ENCODE measurements around the gene SRPK2.
"Not testable (repeated sequence)": the region's sequence is repeated elsewhere in the genome, so short reads cannot be mapped to it uniquely, and the experiment has no call there.

SRPK2 gene

GRCh38 chr7:105224884-105225651 lies 163.7 kb downstream of the SRPK2 start:
- no peak for DNase-seq (ENCODE audit: low read depth in 2 of 2)

GRCh38 chr7:105222953-105223352 lies 165.8 kb downstream of the SRPK2 start:
- DNase-seq (ENCODE audit: low read depth in 2 of 2), result no peak

GRCh38 chr7:105219771-105220160 lies 169.0 kb downstream of the SRPK2 start:
- no peak for DNase-seq (ENCODE audit: low read depth in 2 of 2)

GRCh38 chr7:105218939-105219770 lies 169.6 kb downstream of the SRPK2 start:
- DNase-seq (ENCODE audit: low read depth in 2 of 2), result no peak

DNA sequence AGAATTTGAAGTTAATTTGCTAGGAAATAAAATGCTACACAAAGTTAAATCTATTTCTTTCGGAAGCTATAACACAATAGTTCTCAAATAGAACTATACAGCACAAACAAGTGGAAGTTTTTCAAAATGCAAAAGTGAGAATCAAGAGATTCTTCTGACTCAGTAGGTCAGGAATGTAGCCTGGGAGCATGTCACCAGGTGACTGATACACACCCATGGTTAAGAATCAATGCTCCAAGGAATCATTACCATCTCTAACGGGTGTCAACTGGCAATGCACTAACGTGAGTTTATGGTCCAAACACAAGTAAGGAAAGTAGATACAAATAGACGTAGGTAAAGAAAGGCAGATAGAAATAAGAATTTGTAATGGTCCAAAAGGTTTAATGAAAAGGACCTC lies 170.5 kb downstream of the SRPK2 start:
- no peak for DNase-seq (ENCODE audit: low read depth in 2 of 2)

GRCh38 chr7:105216786-105217185 lies 171.9 kb downstream of the SRPK2 start:
- DNase-seq (ENCODE audit: low read depth in 2 of 2), result no peak

- DNase-seq (ENCODE audit: low read depth in 2 of 2), result no peak
Measured at GRCh38 chr7:105215821-105216220, 172.9 kb downstream of the SRPK2 start.

DNA sequence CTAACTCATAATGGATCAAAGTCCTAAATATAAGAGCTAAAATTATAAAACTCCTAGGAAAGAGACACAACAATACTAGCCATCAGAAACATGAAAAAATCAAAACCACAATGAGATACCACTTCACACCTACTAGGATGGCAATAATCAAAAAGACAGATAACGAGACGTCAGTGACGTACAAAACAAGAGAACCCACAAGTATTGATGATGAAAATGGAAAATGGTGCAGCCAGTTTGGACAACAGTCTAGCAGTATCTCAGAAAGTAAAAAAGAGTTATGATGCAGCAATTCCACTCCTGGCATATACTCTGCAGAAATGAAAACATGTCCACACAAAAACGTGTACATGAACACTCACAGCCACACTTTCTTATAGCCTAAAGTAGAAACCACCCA lies 173.5 kb downstream of the SRPK2 start:
- no peak for DNase-seq (ENCODE audit: low read depth in 2 of 2)

GRCh38 chr7:105213611-105214010 lies 175.1 kb downstream of the SRPK2 start:
- DNase-seq (ENCODE audit: low read depth in 2 of 2), result no peak

GRCh38 chr7:105212212-105212611 lies 176.5 kb downstream of the SRPK2 start:
- DNase-seq (ENCODE audit: low read depth in 2 of 2), result no peak

DNA sequence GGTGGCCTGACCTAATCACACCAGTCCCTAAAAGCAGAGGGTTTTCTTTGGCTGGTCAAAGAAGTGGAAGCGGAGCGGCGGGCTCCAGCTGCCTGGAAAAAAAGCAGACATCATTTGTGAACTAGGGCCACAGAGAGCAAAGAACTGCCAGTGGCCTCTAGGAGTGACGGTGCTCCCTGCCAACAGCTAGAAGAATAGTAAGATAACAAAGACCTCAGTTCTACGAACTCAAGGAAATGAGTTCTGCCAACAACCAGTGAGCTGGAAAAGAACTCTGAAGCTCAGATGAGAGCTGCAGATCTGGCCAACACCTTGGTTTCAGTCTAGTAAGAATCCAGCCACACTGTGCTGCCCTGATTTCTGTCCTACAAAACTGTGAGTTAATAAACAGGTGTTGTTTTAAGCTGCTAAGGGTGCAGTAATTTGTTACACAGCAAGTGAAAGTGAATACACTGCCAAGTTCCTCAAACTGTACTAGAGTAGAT lies 178.0 kb downstream of the SRPK2 start:
- DNase-seq (ENCODE audit: low read depth in 2 of 2), result no peak

DNA sequence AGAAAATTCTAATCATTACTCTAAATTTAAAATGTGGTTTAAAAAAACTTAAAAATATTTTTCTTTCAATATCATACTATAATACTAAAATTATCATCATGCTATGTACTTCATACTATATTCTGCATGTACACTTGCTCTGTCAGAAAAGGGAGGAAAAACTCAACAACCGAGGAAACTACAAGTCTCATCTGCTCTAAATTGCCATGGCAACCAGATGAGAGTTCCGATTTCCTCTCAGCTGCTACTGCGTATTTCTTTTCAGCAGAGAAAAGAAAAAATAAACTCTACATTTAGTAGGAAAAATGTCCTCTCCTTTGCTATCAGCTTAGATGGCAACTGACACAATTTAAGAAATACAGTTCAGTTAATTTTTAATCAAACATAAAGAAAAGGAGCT lies 178.9 kb downstream of the SRPK2 start:
- DNase-seq (ENCODE audit: low read depth in 2 of 2), result no peak

- DNase-seq (ENCODE audit: low read depth in 2 of 2), result no peak
Measured at GRCh38 chr7:105209433-105209832, 179.3 kb downstream of the SRPK2 start.

DNA sequence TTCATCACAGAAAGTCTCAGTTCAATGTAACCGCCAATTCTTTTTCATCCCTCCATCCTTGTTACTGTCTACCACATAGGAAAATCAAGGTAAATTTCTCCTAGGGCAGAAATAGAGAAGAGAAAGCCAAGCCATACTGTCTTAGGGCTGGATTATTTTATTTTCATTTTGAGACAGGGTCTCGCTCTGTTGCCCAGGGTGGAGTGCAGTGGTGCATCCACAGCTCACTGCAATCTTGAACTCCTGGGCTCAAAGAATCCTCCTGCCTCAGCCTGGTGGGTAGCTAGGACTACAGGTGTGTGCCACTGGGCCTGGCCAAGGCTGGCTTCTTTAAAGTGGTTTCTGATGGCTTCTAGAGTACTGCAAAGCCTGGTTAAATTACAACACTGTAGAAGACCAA lies 181.7 kb downstream of the SRPK2 start:
- DNase-seq (ENCODE audit: low read depth in 2 of 2), result no peak

GRCh38 chr7:105205592-105206237 lies 183.0 kb downstream of the SRPK2 start:
- DNase-seq (ENCODE audit: low read depth in 2 of 2), result peak; percentile 26 to 36

- no peak for DNase-seq (ENCODE audit: low read depth in 2 of 2)
Measured at GRCh38 chr7:105204953-105205352, 183.8 kb downstream of the SRPK2 start.

DNA sequence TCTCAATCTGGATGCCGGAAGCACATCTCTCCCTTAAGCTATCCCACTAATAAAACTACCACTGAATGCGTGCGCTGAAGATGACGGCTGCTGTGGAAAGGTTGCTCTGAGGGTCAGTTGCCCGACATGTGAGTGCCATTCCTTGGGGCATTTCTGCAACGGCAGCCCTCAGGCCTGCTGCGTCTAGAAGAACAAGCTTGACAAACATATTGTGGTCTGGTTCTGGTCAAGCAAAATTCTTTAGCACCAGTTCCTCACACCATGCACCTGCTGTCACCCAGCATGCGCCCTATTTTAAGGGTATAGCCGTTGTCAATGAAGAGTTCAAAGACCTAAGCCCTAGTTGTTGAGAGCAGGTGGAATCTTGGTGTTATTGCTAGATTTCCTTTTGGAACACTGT lies 184.2 kb downstream of the SRPK2 start:
- no peak for DNase-seq (ENCODE audit: low read depth in 2 of 2)

DNA sequence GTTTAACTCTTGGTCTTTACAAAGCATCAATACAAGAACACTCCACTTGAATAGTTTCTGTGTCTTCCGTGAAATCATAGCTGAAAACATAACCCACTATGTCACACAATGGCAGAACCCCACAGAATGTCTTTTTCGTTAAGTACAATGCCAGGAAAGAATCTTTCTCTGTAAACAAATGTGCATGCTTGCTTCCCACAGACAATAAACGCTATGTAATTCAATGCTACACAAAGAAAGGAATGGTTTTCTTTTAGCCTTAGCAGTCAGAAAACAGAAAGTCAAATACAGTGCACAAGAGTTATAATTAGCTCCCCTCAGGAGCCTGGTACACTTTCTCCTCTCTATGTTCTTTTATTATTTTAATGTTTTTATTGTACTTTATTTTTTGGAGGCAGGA lies 186.1 kb downstream of the SRPK2 start:
- DNase-seq (ENCODE audit: low read depth in 2 of 2), result no peak

- DNase-seq (ENCODE audit: low read depth in 2 of 2), result no peak
Measured at GRCh38 chr7:105199386-105199785, 189.3 kb downstream of the SRPK2 start.

- DNase-seq (ENCODE audit: low read depth in 2 of 2), result no peak
Measured at GRCh38 chr7:105198223-105198622, 190.5 kb downstream of the SRPK2 start.

GRCh38 chr7:105196473-105196872 lies 192.2 kb downstream of the SRPK2 start:
- DNase-seq (ENCODE audit: low read depth in 2 of 2), result no peak

DNA sequence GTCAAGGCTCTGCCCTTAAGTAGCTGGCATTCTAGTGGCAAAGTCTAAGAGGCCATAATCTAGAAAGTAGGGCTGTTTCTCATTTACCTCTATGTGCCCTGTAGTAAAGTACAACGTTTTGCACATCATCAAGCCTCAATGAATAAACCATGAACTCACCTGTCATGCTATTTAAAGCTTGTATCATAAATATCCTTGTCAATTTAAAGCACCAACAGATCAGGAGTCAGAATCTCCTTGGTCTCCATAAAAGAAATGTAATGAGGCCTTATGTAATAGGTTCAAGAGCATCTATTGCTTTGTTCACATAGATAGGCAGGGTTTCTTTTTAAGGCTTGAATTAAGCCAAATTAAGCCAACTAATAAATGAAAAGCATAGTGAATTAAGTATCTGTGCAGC lies 192.8 kb downstream of the SRPK2 start:
- DNase-seq (ENCODE audit: low read depth in 2 of 2), result no peak

DNA sequence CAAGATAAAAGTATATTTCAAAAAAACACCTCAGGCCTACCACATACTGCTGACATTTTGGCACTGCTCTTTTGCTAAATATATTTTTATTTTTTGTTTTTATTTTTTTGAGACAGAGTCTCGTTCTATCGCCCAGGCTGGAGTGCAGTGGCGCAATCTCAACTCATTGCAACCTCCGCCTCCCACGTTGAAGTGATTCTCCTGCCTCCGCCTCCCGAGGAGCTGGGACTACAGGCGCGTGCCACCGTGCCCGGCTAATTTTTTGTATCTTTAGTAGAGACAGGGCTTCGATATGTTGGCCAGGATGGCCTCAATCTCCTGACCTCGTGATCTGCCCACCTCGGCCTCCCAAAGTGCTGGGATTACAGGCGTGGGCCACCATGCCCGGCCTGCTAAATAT lies 193.8 kb downstream of the SRPK2 start:
- not testable (repeated sequence) for DNase-seq (ENCODE audit: low read depth in 2 of 2)

All from stimulated activated CD4-positive, alpha-beta T cell treated with anti-CD3 and anti-CD28 coated beads, Interleukin-15, amount 100 ng/mL, for 48 hours (primary cell).